Central memory CD8-positive, alpha-beta T cell (primary cell): Measurements from ENCODE around the gene PUS7.
"Not testable (repeated sequence)": the region's sequence is repeated elsewhere in the genome, so short reads cannot be mapped to it uniquely, and the experiment has no call there.

Experiments
- ATAC-seq: fragments of 150-1000 bp; cut with Tn5 transposase; replicated peaks from 2 replicates; pipeline ENCODE4 v1.10.0; 2022; ENCODE audit warnings: mild to moderate bottlenecking, moderate FRiP score, moderate number of reproducible peaks; ENCODE audit not compliant: poor library complexity, severe bottlenecking; ENCODE audit errors: extremely low read depth
- DNase-seq, 2 donors: peaks; one replicate each; pipeline ENCODE4 v3.0.0; 2021; ENCODE audit warnings: low spot score in 2 of 2
- H3K27ac Mint-ChIP-seq: one replicate; pipeline ENCODE4 v1.8.0; 2022; ENCODE audit warnings: low read depth, mild to moderate bottlenecking, moderate library complexity, mixed read lengths
- H3K27me3 Mint-ChIP-seq: one replicate; pipeline ENCODE4 v1.8.0; 2022; ENCODE audit warnings: mixed read lengths
- H3K36me3 Mint-ChIP-seq: one replicate; pipeline ENCODE4 v1.8.0; 2022; ENCODE audit warnings: mild to moderate bottlenecking, moderate library complexity, mixed read lengths; ENCODE audit not compliant: insufficient read depth
- H3K4me1 Mint-ChIP-seq: one replicate; pipeline ENCODE4 v1.8.0; 2022; ENCODE audit warnings: mixed read lengths
- H3K4me3 Mint-ChIP-seq: one replicate; pipeline ENCODE4 v1.8.0; 2022; ENCODE audit warnings: mild to moderate bottlenecking, moderate library complexity, mixed read lengths
- H3K9me3 Mint-ChIP-seq: one replicate; pipeline ENCODE4 v1.8.0; 2022; ENCODE audit warnings: mixed read lengths

The PUS7 gene

GRCh38 chr7:105521717-105522463, at the start of gene PUS7:
TSS of gene PUS7 (minus strand) at chr7:105522271. CDS start at chr7:105508512, 13,759 bp downstream.
- H3K4me3 Mint-ChIP-seq: peak within 1 kb of the TSS; percentile 95
- ATAC-seq (peak; percentile 90), DNase-seq (peak; percentile 48 to 56)
- H3K4me1 Mint-ChIP-seq: no peaks in the 10 kb centered on the region
- no peaks in the 10 kb centered on the region for H3K9me3 Mint-ChIP-seq
- no peaks in the 10 kb centered on the region for H3K27me3 Mint-ChIP-seq
- peaks cover 2% of the 10 kb centered on the region for H3K36me3 Mint-ChIP-seq
- peak within 1 kb of the TSS; percentile 85 for H3K27ac Mint-ChIP-seq

GRCh38 chr7:105567821-105568220, 45.8 kb upstream of the PUS7 start:
- no peaks in the 10 kb centered on the region for H3K4me1 Mint-ChIP-seq

GRCh38 chr7:105567024-105567423, 45.0 kb upstream of the PUS7 start:
- Mint-ChIP-seq H3K4me3 (no peak overlapping the region), H3K9me3 (no peaks in the 10 kb centered on the region), H3K36me3 (peaks cover 46% of the 10 kb centered on the region), H3K27me3 (no peaks in the 10 kb centered on the region), H3K27ac (no peak overlapping the region), H3K4me1 (no peaks in the 10 kb centered on the region)
- ATAC-seq (no peak), DNase-seq (no peak)

More at GRCh38 chr7:105567821-105568220, 45.8 kb upstream of the PUS7 start:
- no peak for DNase-seq
- Mint-ChIP-seq H3K27me3 (no peaks in the 10 kb centered on the region), H3K27ac (peak overlapping the region; percentile 22), H3K9me3 (no peaks in the 10 kb centered on the region), H3K36me3 (peaks cover 41% of the 10 kb centered on the region), H3K4me3 (no peak overlapping the region)
- no peak for ATAC-seq

- DNase-seq (no peak), ATAC-seq (no peak)
- no peaks in the 10 kb centered on the region for H3K9me3 Mint-ChIP-seq
- H3K36me3 Mint-ChIP-seq: peaks cover 57% of the 10 kb centered on the region
- H3K4me3 Mint-ChIP-seq: no peak overlapping the region
- no peaks in the 10 kb centered on the region for H3K4me1 Mint-ChIP-seq
- H3K27me3 Mint-ChIP-seq: no peaks in the 10 kb centered on the region
- H3K27ac Mint-ChIP-seq: no peak overlapping the region
Observed at GRCh38 chr7:105565190-105565589, 43.1 kb upstream of the PUS7 start.

- Mint-ChIP-seq H3K27ac (no peak overlapping the region), H3K36me3 (peaks cover 61% of the 10 kb centered on the region), H3K4me3 (no peak overlapping the region), H3K9me3 (no peaks in the 10 kb centered on the region), H3K27me3 (no peaks in the 10 kb centered on the region), H3K4me1 (no peaks in the 10 kb centered on the region)
- no peak for ATAC-seq
- DNase-seq: no peak
Observed at GRCh38 chr7:105559926-105560325, 37.9 kb upstream of the PUS7 start.

- no peak for DNase-seq
- H3K4me1 Mint-ChIP-seq: peaks cover 28% of the 10 kb centered on the region
- H3K27ac Mint-ChIP-seq: no peak overlapping the region
- H3K9me3 Mint-ChIP-seq: no peaks in the 10 kb centered on the region
- no peaks in the 10 kb centered on the region for H3K27me3 Mint-ChIP-seq
- H3K36me3 Mint-ChIP-seq: peaks cover 59% of the 10 kb centered on the region
- no peak overlapping the region for H3K4me3 Mint-ChIP-seq
- no peak for ATAC-seq
Observed at GRCh38 chr7:105538339-105538738, 16.3 kb upstream of the PUS7 start.

GRCh38 chr7:105532709-105533460, 10.8 kb upstream of the PUS7 start:
- peak overlapping the region; percentile 86 for H3K4me3 Mint-ChIP-seq
- H3K9me3 Mint-ChIP-seq: no peaks in the 10 kb centered on the region
- H3K4me1 Mint-ChIP-seq: peaks cover 44% of the 10 kb centered on the region
- H3K27ac Mint-ChIP-seq: peak overlapping the region; percentile 88
- no peak for DNase-seq
- ATAC-seq: no peak
- no peaks in the 10 kb centered on the region for H3K27me3 Mint-ChIP-seq
- H3K36me3 Mint-ChIP-seq: peaks cover 34% of the 10 kb centered on the region

GRCh38 chr7:105531792-105532671, 10.0 kb upstream of the PUS7 start, which contains the start of gene RINT1:
TSS of gene RINT1 (plus strand) at chr7:105532201. CDS start at chr7:105532316, 115 bp downstream.
- H3K4me3 Mint-ChIP-seq: peak within 1 kb of the TSS; percentile 86
- H3K36me3 Mint-ChIP-seq: peaks cover 29% of the 10 kb centered on the region
- DNase-seq (peak; percentile 82 to 88), ATAC-seq (peak; percentile 93)
- H3K27me3 Mint-ChIP-seq: no peaks in the 10 kb centered on the region
- H3K27ac Mint-ChIP-seq: peak within 1 kb of the TSS; percentile 88
- peaks cover 44% of the 10 kb centered on the region for H3K4me1 Mint-ChIP-seq
- no peaks in the 10 kb centered on the region for H3K9me3 Mint-ChIP-seq

GRCh38 chr7:105530546-105530945, 8.5 kb upstream of the PUS7 start:
- Mint-ChIP-seq H3K4me1 (peaks cover 35% of the 10 kb centered on the region), H3K36me3 (peaks cover 18% of the 10 kb centered on the region), H3K27me3 (no peaks in the 10 kb centered on the region), H3K4me3 (peak overlapping the region; percentile 86), H3K27ac (no peak overlapping the region), H3K9me3 (no peaks in the 10 kb centered on the region)
- DNase-seq (no peak), ATAC-seq (no peak)

- Mint-ChIP-seq H3K4me3 (peak overlapping the region; percentile 86), H3K36me3 (peaks cover 14% of the 10 kb centered on the region), H3K9me3 (no peaks in the 10 kb centered on the region), H3K4me1 (peaks cover 35% of the 10 kb centered on the region), H3K27me3 (no peaks in the 10 kb centered on the region), H3K27ac (no peak overlapping the region)
- ATAC-seq (no peak), DNase-seq (no peak)
Observed at GRCh38 chr7:105530126-105530525, 8.1 kb upstream of the PUS7 start.

GRCh38 chr7:105527737-105528136, 5.7 kb upstream of the PUS7 start:
- Mint-ChIP-seq H3K4me1 (peaks cover 26% of the 10 kb centered on the region), H3K36me3 (peaks cover 12% of the 10 kb centered on the region)
- H3K27me3 Mint-ChIP-seq, ATAC-seq, H3K4me3 Mint-ChIP-seq, H3K9me3 Mint-ChIP-seq, DNase-seq, H3K27ac Mint-ChIP-seq: not testable (repeated sequence)

GRCh38 chr7:105524840-105525239, 2.8 kb upstream of the PUS7 start:
- ATAC-seq (no peak), DNase-seq (no peak)
- H3K9me3 Mint-ChIP-seq: no peaks in the 10 kb centered on the region
- H3K36me3 Mint-ChIP-seq: peaks cover 2% of the 10 kb centered on the region
- H3K27me3 Mint-ChIP-seq: no peaks in the 10 kb centered on the region
- no peak overlapping the region for H3K27ac Mint-ChIP-seq
- H3K4me3 Mint-ChIP-seq: no peak overlapping the region
- peaks cover 7% of the 10 kb centered on the region for H3K4me1 Mint-ChIP-seq
